Adipocyte (in vitro differentiated cells): Measurements from ENCODE around the gene CFAP61.

ENCODE experiments used
- DNase-seq: peaks from one replicate; pipeline ENCODE4 v3.0.0-alpha.2; 2015; ENCODE audit warnings: low read depth
- H3K27me3 ChIP-seq: replicated peaks from 2 replicates; pipeline ENCODE4 v1.7.0; 2013; ENCODE audit warnings: mild to moderate bottlenecking, low read length, moderate library complexity; ENCODE audit not compliant: control insufficient read depth, insufficient read depth
- H3K36me3 ChIP-seq: 2 replicates; pipeline ENCODE4 v1.7.0; 2013; ENCODE audit warnings: low read length, mild to moderate bottlenecking, moderate library complexity; ENCODE audit not compliant: control insufficient read depth, insufficient read depth, severe bottlenecking
- H3K4me1 ChIP-seq: 2 replicates; pipeline ENCODE4 v1.7.0; 2013; ENCODE audit warnings: mild to moderate bottlenecking, low read length, moderate library complexity; ENCODE audit not compliant: control insufficient read depth, insufficient read depth
- H3K4me3 ChIP-seq: 2 replicates; pipeline ENCODE4 v1.7.0; 2013; ENCODE audit warnings: mild to moderate bottlenecking, low read length, moderate library complexity
- H3K9ac ChIP-seq: 2 replicates; pipeline ENCODE4 v1.7.0; 2013; ENCODE audit warnings: mild to moderate bottlenecking, low read length, moderate library complexity
- H3K9me3 ChIP-seq: 2 replicates; pipeline ENCODE4 v1.7.0; 2013; ENCODE audit warnings: mild to moderate bottlenecking, low read length, moderate library complexity; ENCODE audit not compliant: control insufficient read depth

The CFAP61 gene

GRCh38 chr20:20225325-20226043, 173.2 kb downstream of the CFAP61 start:
- H3K4me3 ChIP-seq, result no peak overlapping the region
- H3K9me3 ChIP-seq, result peaks cover 16% of the 10 kb centered on the region
- H3K27me3 ChIP-seq, result no peaks in the 10 kb centered on the region
- DNase-seq, result no peak
- H3K36me3 ChIP-seq, result no peaks in the 10 kb centered on the region
- H3K9ac ChIP-seq, result no peak overlapping the region
- no peaks in the 10 kb centered on the region for H3K4me1 ChIP-seq

- no peak overlapping the region for H3K4me3 ChIP-seq
- H3K9ac ChIP-seq, result no peak overlapping the region
- no peak for DNase-seq
- H3K36me3 ChIP-seq, result no peaks in the 10 kb centered on the region
- H3K4me1 ChIP-seq, result no peaks in the 10 kb centered on the region
- H3K27me3 ChIP-seq, result peaks cover 4% of the 10 kb centered on the region
- H3K9me3 ChIP-seq, result peaks cover 16% of the 10 kb centered on the region
Measured at GRCh38 chr20:20226554-20226953, 174.2 kb downstream of the CFAP61 start.

GRCh38 chr20:20227013-20227571, 174.8 kb downstream of the CFAP61 start:
- Histone ChIP-seq H3K27me3 (peaks cover 6% of the 10 kb centered on the region), H3K4me3 (no peak overlapping the region), H3K9me3 (peaks cover 16% of the 10 kb centered on the region), H3K36me3 (no peaks in the 10 kb centered on the region), H3K4me1 (no peaks in the 10 kb centered on the region), H3K9ac (no peak overlapping the region)
- no peak for DNase-seq

- Histone ChIP-seq H3K9ac (no peak overlapping the region), H3K36me3 (no peaks in the 10 kb centered on the region)
- DNase-seq, result no peak
Measured at GRCh38 chr20:20228351-20228750, 176.0 kb downstream of the CFAP61 start.

GRCh38 chr20:20229595-20229994, 177.3 kb downstream of the CFAP61 start:
- no peak for DNase-seq
- H3K4me3 ChIP-seq, result no peak overlapping the region
- H3K27me3 ChIP-seq, result peaks cover 23% of the 10 kb centered on the region
- no peak overlapping the region for H3K9ac ChIP-seq
- no peaks in the 10 kb centered on the region for H3K4me1 ChIP-seq
- H3K9me3 ChIP-seq, result peaks cover 16% of the 10 kb centered on the region
- H3K36me3 ChIP-seq, result no peaks in the 10 kb centered on the region

More at GRCh38 chr20:20228351-20228750, 176.0 kb downstream of the CFAP61 start:
- Histone ChIP-seq H3K4me3 (no peak overlapping the region), H3K27me3 (peaks cover 11% of the 10 kb centered on the region), H3K9me3 (peaks cover 16% of the 10 kb centered on the region), H3K4me1 (no peaks in the 10 kb centered on the region)

GRCh38 chr20:20230741-20231140, 178.4 kb downstream of the CFAP61 start:
- peaks cover 26% of the 10 kb centered on the region for H3K27me3 ChIP-seq
- DNase-seq, result no peak
- H3K4me3 ChIP-seq, result no peak overlapping the region
- no peak overlapping the region for H3K9ac ChIP-seq
- no peaks in the 10 kb centered on the region for H3K4me1 ChIP-seq
- peaks cover 16% of the 10 kb centered on the region for H3K9me3 ChIP-seq
- H3K36me3 ChIP-seq, result no peaks in the 10 kb centered on the region

DNA sequence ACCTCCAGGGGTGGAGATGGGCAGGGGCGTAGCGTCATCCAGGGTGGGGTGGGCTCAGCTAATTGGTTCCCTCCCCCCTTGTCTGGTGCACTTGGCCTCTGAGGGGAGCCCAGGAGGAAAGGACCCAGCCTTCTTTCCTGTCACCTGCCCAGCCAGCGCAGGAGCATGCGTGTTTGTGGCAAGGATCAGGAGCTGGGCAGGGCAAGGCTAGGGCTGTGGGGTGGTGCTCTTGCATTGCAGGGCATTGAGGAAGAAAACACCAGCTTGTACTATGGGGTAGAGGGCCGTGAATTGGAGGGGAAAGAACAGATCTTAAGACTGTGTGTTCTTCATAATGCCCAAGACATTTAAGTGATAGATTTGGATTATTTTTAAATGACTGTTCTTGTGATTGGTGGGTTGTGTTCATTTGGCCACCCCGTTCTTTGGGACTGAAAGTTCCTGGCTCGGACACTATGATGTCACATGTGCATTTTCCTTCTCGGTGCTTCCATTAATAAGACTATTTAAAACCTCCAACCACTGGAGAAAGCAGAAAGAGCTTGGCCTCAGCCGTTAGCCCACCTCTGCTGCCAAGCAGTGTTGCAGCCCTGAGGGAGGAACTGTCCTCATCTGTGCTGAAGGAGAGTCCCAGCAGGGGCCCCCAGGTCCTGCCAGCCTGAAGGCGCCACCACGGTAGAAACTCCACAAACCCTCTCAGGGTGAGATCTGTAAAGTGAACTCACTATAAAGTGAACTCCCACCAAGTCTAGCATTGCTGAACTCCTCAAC, 179.4 kb downstream of the CFAP61 start:
- no peak for DNase-seq
- Histone ChIP-seq H3K4me3 (no peak overlapping the region), H3K36me3 (no peaks in the 10 kb centered on the region), H3K4me1 (no peaks in the 10 kb centered on the region), H3K27me3 (peaks cover 27% of the 10 kb centered on the region), H3K9ac (no peak overlapping the region), H3K9me3 (peaks cover 15% of the 10 kb centered on the region)

DNA sequence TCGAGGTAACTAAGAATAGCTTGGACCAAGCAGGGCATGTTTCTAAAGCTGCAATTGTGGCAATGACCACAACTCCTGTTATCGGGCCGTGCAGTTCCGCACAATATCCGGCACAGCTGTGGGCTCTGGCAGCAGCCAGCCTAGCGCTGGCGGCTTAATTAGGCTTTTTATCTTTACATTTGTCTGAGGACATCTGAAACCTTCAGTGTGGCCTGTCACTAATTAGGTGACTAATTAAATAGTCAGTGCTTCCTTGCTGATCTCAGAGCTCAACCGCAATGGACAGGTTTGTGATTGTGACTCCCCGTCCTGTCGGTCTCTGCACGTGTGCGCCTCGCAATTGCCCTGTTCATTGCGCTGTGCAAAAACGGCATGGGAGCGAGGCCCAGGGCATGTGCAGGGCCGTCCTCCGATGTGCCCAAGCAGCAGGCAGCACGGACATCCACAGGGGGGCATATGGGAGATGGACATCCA, 180.7 kb downstream of the CFAP61 start:
- Histone ChIP-seq H3K4me1 (no peaks in the 10 kb centered on the region), H3K9me3 (peaks cover 1% of the 10 kb centered on the region), H3K4me3 (no peak overlapping the region), H3K9ac (no peak overlapping the region), H3K36me3 (no peaks in the 10 kb centered on the region), H3K27me3 (peaks cover 27% of the 10 kb centered on the region)
- no peak for DNase-seq

DNA sequence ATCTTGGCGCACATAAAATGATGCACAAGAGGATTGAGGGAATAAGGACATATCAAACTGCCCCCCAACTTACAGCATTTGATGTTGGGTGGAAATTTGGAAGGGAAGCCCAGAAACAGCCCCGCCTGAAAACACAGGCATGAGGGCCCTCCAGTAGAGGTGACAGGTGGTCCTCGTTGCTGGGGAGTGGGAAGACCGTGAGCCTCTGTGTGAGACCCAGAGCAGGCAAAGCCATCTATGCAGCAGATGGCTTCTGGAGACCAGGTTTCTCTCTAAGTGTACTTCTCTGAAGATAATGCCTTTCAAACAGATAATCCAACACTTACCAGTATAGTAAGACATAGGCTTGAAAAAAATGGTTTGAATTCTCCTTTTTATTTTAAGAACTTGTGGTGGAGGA, 183.3 kb downstream of the CFAP61 start:
- Histone ChIP-seq H3K4me1 (no peaks in the 10 kb centered on the region), H3K36me3 (no peaks in the 10 kb centered on the region), H3K27me3 (peaks cover 27% of the 10 kb centered on the region), H3K9ac (no peak overlapping the region), H3K4me3 (no peak overlapping the region), H3K9me3 (no peaks in the 10 kb centered on the region)
- no peak for DNase-seq

GRCh38 chr20:20237093-20237959, 185.0 kb downstream of the CFAP61 start:
- DNase-seq, result peak; percentile 58
- Histone ChIP-seq H3K9ac (no peak overlapping the region), H3K27me3 (peaks cover 21% of the 10 kb centered on the region), H3K36me3 (no peaks in the 10 kb centered on the region), H3K4me3 (no peak overlapping the region), H3K4me1 (no peaks in the 10 kb centered on the region), H3K9me3 (no peaks in the 10 kb centered on the region)
